Measurements from ENCODE around the gene PCBP3. TPM values are rescaled to one million over a fixed set of nuclear protein-coding genes. Genes with fewer than 3 reads are reported as not detected.

The PCBP3 gene
- total RNA-seq, 4 donors from 2014 or later, result 0.47 to 5.3 (median 1.0) TPM; not detected in 1

DNA sequence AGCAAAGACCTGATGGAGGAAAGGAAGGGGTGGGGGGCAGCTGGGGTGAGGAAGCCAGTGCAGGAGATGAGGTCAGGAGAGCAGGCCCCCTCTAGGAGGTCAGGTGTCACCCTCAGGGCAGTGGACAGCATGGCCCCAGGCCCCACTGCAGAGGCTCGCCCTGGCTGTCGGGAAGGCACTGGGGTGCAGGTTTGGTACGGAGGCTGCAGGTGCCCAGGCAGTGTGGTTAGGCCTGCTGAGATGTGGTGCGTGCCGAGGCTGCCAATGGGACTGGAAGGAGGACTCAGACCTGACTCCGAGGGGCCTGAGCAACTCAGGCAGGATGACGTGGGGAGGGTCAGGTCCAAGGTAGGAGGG lies 82.3 kb downstream of the PCBP3 start:
- TF ChIP-seq, protein P1, sequence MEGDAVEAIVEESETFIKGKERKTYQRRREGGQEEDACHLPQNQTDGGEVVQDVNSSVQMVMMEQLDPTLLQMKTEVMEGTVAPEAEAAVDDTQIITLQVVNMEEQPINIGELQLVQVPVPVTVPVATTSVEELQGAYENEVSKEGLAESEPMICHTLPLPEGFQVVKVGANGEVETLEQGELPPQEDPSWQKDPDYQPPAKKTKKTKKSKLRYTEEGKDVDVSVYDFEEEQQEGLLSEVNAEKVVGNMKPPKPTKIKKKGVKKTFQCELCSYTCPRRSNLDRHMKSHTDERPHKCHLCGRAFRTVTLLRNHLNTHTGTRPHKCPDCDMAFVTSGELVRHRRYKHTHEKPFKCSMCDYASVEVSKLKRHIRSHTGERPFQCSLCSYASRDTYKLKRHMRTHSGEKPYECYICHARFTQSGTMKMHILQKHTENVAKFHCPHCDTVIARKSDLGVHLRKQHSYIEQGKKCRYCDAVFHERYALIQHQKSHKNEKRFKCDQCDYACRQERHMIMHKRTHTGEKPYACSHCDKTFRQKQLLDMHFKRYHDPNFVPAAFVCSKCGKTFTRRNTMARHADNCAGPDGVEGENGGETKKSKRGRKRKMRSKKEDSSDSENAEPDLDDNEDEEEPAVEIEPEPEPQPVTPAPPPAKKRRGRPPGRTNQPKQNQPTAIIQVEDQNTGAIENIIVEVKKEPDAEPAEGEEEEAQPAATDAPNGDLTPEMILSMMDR (IDR thresholded peaks at IDR 0.05), result no peak
- TF ChIP-seq POLR2A (IDR thresholded peaks at IDR 0.05), result no peak
- no peak overlapping the region for H3K27ac ChIP-seq
- WGBS, 2 donors, result 78 to 80% methylated on average over 2 to 6 of the region's 7 CpGs
- no peaks in the 10 kb centered on the region for H3K9me3 ChIP-seq
- intact Hi-C loops (cut with DNase I), result no loop called here
- no peaks in the 10 kb centered on the region for H3K36me3 ChIP-seq
- H3K4me1 ChIP-seq, result no peaks in the 10 kb centered on the region
- no peaks in the 10 kb centered on the region for H3K27me3 ChIP-seq
- H3K4me3 ChIP-seq, result no peak overlapping the region
- no peak for DNase-seq

DNA sequence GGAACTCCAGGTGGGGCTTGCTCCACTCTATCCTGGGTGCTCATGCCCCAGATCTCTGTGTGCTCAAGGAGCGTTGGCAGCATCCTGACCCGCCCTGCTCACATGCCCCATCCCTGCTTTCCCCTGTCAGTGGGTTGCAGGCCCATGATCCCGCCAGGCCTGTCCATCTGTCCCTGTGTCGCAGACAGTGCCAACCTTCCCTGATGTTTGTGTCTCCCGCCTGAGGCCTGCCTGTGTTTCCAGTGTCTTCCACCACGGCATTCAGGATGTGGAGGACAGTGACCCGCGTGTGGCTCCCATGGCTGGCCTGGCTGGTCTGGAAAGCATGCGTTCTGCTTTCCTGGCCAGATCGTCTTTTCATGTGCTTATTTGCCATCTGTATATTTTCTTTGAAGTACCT lies 82.9 kb downstream of the PCBP3 start:
- Histone ChIP-seq H3K27me3 (no peaks in the 10 kb centered on the region), H3K4me3 (no peak overlapping the region), H3K4me1 (no peaks in the 10 kb centered on the region), H3K27ac (no peak overlapping the region), H3K9me3 (no peaks in the 10 kb centered on the region), H3K36me3 (no peaks in the 10 kb centered on the region)
- TF ChIP-seq POLR2A (IDR thresholded peaks at IDR 0.05), result no peak
- TF ChIP-seq, protein P1 (IDR thresholded peaks at IDR 0.05), result no peak
- DNase-seq, result no peak
- WGBS, 2 donors, result 89 to 93% methylated on average over 9 to 10 of the region's 10 CpGs
- intact Hi-C loops (cut with DNase I), result no loop called here

DNA sequence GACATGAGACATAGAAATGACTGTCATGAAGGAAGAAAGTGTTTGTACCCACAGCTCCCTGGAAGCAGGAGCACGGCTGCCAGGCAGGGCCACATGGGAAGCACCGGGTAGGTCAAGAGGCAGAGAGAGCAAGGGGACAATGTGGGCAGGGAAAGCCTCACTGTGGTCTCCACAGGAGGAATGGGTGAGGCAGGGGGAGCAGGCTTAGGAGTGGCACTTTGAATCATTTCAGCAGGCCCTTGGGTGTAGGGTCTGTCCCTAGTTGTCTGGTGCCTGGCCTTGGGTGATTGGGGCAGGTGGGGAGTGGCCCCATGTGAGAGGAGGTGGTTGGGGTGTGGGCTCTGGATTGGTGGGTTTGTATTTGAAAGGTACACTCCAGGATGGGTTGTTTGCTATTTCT lies 83.9 kb downstream of the PCBP3 start:
- no peak for DNase-seq
- no peaks in the 10 kb centered on the region for H3K4me1 ChIP-seq
- no peaks in the 10 kb centered on the region for H3K36me3 ChIP-seq
- no peak overlapping the region for H3K27ac ChIP-seq
- WGBS, 2 donors, result 87 to 100% methylated on average over 1 to 2 of the region's 2 CpGs
- no peak for TF ChIP-seq POLR2A (IDR thresholded peaks at IDR 0.05)
- TF ChIP-seq, protein P1 (IDR thresholded peaks at IDR 0.05), result no peak
- H3K4me3 ChIP-seq, result no peak overlapping the region
- intact Hi-C loops (cut with DNase I), result no loop called here
- H3K27me3 ChIP-seq, result no peaks in the 10 kb centered on the region
- no peaks in the 10 kb centered on the region for H3K9me3 ChIP-seq

DNA sequence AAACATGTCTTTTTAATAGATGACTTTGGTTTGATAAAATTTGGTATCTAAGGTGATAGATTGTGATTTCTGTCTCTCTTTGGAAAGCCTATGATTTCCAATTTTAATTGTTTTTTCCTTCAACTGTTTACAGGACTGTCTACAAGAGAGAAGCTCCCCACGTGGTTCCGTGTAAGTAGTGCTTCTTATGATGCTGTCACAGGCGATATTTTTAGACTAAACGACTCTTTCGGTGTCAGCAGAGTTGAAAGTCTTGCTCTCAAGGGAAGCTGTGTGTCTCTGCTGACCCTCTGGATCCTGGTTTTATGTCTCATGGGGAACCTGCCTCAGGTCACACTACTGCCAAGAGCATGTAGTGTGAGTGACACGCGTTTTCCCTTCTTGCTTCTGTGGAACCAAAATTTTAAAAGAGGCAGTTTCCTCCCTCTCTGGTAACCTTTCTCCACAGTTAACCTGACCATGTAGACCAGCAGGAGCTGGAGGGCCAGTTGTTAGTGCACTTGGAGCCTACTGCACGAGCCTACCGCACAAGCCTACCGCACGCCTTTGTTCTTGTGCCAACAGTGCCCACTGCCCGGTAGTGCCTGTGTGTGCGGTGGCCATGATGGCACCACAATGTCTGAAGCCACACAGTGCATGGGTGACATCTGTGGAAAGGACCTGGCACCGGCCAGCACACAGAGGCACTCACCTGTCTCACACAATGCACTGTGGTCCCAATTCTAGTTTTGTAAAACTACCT lies 91.9 kb downstream of the PCBP3 start:
- no peak overlapping the region for H3K27ac ChIP-seq
- H3K9me3 ChIP-seq, result no peaks in the 10 kb centered on the region
- TF ChIP-seq, protein P1 (IDR thresholded peaks at IDR 0.05), result no peak
- no peak for TF ChIP-seq POLR2A (IDR thresholded peaks at IDR 0.05)
- H3K36me3 ChIP-seq, result no peaks in the 10 kb centered on the region
- H3K4me1 ChIP-seq, result peaks cover 0 to 7% (median 0%) of the 10 kb centered on the region in 3 donors
- intact Hi-C loops (cut with DNase I), result no loop called here
- H3K27me3 ChIP-seq, result peaks cover 0 to 38% (median 0%) of the 10 kb centered on the region in 4 donors
- H3K4me3 ChIP-seq, result no peak overlapping the region
- no peak for DNase-seq
- 79 to 84% methylated on average over 12 to 14 of the region's 14 CpGs for WGBS, 2 donors

DNA sequence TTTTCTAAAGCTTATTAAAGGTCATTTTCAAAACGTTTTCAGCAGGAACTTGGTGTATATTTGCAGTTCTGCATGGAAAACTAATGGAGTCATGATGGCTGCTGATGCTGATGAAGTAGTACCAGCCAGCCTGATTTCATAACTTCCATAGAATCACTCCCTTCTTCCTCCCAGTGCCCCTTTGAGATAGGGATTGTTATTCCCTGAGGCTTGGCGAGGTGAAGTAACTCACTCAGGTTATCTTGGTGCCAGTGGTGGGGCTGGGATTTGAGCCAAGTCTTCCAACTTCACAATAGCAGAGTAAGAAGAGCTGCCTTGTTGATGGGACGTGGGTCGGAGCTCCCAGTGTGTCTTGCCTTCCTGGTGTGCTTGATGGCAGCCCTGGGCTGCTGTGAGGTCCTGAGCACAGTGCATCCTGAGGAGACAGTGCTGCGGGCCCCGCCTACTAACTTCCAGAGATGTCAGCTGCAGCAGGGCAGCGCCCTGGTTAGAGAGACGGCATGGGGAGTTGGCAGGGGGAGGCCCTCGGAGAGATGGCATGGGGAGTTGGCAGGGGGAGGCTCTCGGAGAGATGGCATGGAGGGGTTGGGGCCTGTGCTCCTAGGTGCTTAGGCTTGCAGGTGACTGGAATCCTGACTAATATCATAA lies 92.6 kb downstream of the PCBP3 start:
- peaks cover 0 to 7% (median 0%) of the 10 kb centered on the region in 3 donors for H3K4me1 ChIP-seq
- no peak overlapping the region for H3K27ac ChIP-seq
- WGBS, 2 donors, result 33 to 55% methylated on average over 3 to 6 of the region's 10 CpGs
- H3K9me3 ChIP-seq, result no peaks in the 10 kb centered on the region
- no peak for TF ChIP-seq POLR2A (IDR thresholded peaks at IDR 0.05)
- TF ChIP-seq, protein P1 (IDR thresholded peaks at IDR 0.05), result no peak
- no peak overlapping the region for H3K4me3 ChIP-seq
- no peak for DNase-seq
- no peaks in the 10 kb centered on the region for H3K36me3 ChIP-seq
- intact Hi-C loops (cut with DNase I), result no loop called here
- peaks cover 0 to 38% (median 0%) of the 10 kb centered on the region in 4 donors for H3K27me3 ChIP-seq
